Stomach (tissue), 9 donors: ENCODE data around the gene FRMD5. TPM values are rescaled to one million over a fixed set of nuclear protein-coding genes. Genes with fewer than 3 reads are reported as not detected.

Experiments used
- DNase-seq, 2 donors: peaks; one replicate each; pipeline versions ENCODE4 v3.0.0 to v3.0.0-alpha.2; 2013 to 2019
- H3K27ac ChIP-seq, 5 donors: fragments of 200-600 bp in 4 of 5; sonication (generic) in 4 of 5; one replicate each; pipeline ENCODE4 v1.5.1; 2013 to 2019; ENCODE audit warnings: mild to moderate bottlenecking in 1 of 5, moderate library complexity in 1 of 5
- H3K27me3 ChIP-seq, 3 donors: fragments of 200-600 bp; sonication (generic); one replicate each; pipeline ENCODE4 v1.5.1; 2017 to 2019; ENCODE audit warnings: mixed run types in 1 of 3
- H3K36me3 ChIP-seq, 4 donors: fragments of 200-600 bp; sonication (generic); 1 replicate in 3 of 4; 2 replicates in 1 of 4; pipeline ENCODE4 v1.5.1; 2016 to 2019
- H3K4me1 ChIP-seq, 4 donors: fragments of 200-600 bp; sonication (generic); one replicate each; pipeline ENCODE4 v1.5.1; 2016 to 2019
- H3K4me3 ChIP-seq, 4 donors: fragments of 200-600 bp; sonication (generic) in 3 of 4; one replicate each; pipeline ENCODE4 v1.5.1; 2016 to 2019; ENCODE audit warnings: mild to moderate bottlenecking in 1 of 4
- H3K9me3 ChIP-seq, 4 donors: fragments of 200-600 bp; sonication (generic); one replicate each; pipeline ENCODE4 v1.5.1; 2016 to 2019
- CTCF ChIP-seq, 7 experiments: fragments of 450-650 bp in 4 of 7; fragments of 200-600 bp in 3 of 7; sonication (generic) in 3 of 7; IDR thresholded peaks; one replicate each; pipeline ENCODE4 v1.5.1; 2016 to 2019; ENCODE audit warnings: antibody characterized with exemption in 7 of 7, control low read depth in 2 of 7, mild to moderate bottlenecking in 1 of 7
- EP300 ChIP-seq: sonication (generic); formaldehyde crosslinking; IDR thresholded peaks from one replicate; pipeline ENCODE4 v1.6.1; 2017; ENCODE audit warnings: antibody characterized with exemption
- POLR2A ChIP-seq, 4 donors: fragments of 450-650 bp; IDR thresholded peaks; one replicate each; pipeline ENCODE4 v1.6.1; 2016; ENCODE audit warnings: antibody characterized with exemption in 4 of 4, control low read depth in 2 of 4, mild to moderate bottlenecking in 1 of 4, moderate library complexity in 1 of 4
- POLR2AphosphoS5 ChIP-seq, 3 donors: sonication (generic); formaldehyde crosslinking; IDR thresholded peaks; one replicate each; pipeline ENCODE4 v1.6.1; 2016; ENCODE audit warnings: antibody characterized with exemption in 3 of 3
- WGBS, 5 donors: extraction: QIAGEN DNeasy Blood & Tissue Kit in 3 of 5; methylation state at CpG; one replicate each; pipeline versions ENCODE4 v1.1.5 to v1.1.7; 2013 to 2018; 5-methylcytosine and 5-hydroxymethylcytosine counted together
- intact Hi-C: fragments of 100-400 bp; cut with DNase I; formaldehyde crosslinking; loops from one replicate; pipeline ENCODE4 v1.15.1; 2023; ENCODE audit warnings: low total_unique reads
- polyA plus RNA-seq, 3 donors: library from polyadenylated mRNA; stranded (reverse); fragments of 200-250 nt; gene quantifications; one replicate each; pipeline ENCODE4 v1.2.3, GENCODE V29; 2013
- total RNA-seq, 5 donors: library from RNA; depleted of rRNA; stranded (reverse); fragments of >200 nt; gene quantifications; one replicate each; pipeline versions ENCODE4 v1.1.0 to v1.2.3, GENCODE V29; 2014 to 2016
- donor health status: healthy with polysubstance abuse.
- donor health status: Bipolar disorder and iron deficiency.
- donor health status: healthy.

FRMD5 gene
- total and polyA plus RNA-seq, 8 donors, result 0.40 to 13.0 (median 2.5) TPM

GRCh38 chr15:44130778-44131177, 64.3 kb downstream of the FRMD5 start:
- no peaks in the 10 kb centered on the region for H3K9me3 ChIP-seq
- no peaks in the 10 kb centered on the region for H3K27me3 ChIP-seq
- no peak overlapping the region for H3K4me3 ChIP-seq

GRCh38 chr15:44129911-44130310, 65.2 kb downstream of the FRMD5 start:
- 84 to 92% (median 85%) methylated on average over 5 of the region's 5 CpGs for WGBS, 5 donors
- intact Hi-C loops, result no loop called here
- Histone ChIP-seq H3K4me1 (no peaks in the 10 kb centered on the region), H3K9me3 (no peaks in the 10 kb centered on the region), H3K36me3 (no peaks in the 10 kb centered on the region), H3K4me3 (no peak overlapping the region), H3K27ac (no peak overlapping the region), H3K27me3 (no peaks in the 10 kb centered on the region)
- TF ChIP-seq POLR2A (IDR thresholded peaks at IDR 0.05), result no peak
- TF ChIP-seq POLR2AphosphoS5 (IDR thresholded peaks at IDR 0.05), result no peak
- no peak for TF ChIP-seq EP300
- DNase-seq, result no peak

More at GRCh38 chr15:44130778-44131177, 64.3 kb downstream of the FRMD5 start:
- TF ChIP-seq EP300, result no peak
- no peak for TF ChIP-seq POLR2AphosphoS5 (IDR thresholded peaks at IDR 0.05)
- DNase-seq, result no peak
- H3K27ac ChIP-seq, result no peak overlapping the region
- intact Hi-C loops, result no loop called here
- H3K4me1 ChIP-seq, result no peaks in the 10 kb centered on the region
- H3K36me3 ChIP-seq, result no peaks in the 10 kb centered on the region

DNA sequence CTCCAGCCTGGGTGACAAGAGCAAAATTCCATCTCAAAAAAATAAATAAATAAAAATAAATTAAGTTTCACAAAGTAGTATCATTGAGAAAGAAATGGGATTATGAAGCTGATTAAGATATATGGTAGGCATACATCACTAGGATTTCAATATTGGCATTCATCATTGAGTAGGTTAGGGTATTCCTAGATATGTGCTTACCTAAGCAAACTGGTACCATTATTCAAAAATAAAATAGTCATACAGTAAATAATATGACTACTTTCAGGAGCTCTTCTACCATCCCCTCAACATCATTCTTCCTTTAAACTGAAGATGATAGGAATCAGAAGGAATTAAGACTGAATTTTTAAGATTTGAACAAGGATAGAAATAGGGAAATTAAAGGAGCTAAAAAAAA, 66.6 kb downstream of the FRMD5 start:
- intact Hi-C loops, result no loop called here
- H3K4me1 ChIP-seq, result no peaks in the 10 kb centered on the region
- no peaks in the 10 kb centered on the region for H3K27me3 ChIP-seq
- H3K36me3 ChIP-seq, result no peaks in the 10 kb centered on the region
- H3K9me3 ChIP-seq, result no peaks in the 10 kb centered on the region
- H3K27ac ChIP-seq, result no peak overlapping the region
- DNase-seq, result no peak
- H3K4me3 ChIP-seq, result no peak overlapping the region
- TF ChIP-seq CTCF (IDR thresholded peaks at IDR 0.05), result no peak
- TF ChIP-seq POLR2A (IDR thresholded peaks at IDR 0.05), result no peak
- no peak for TF ChIP-seq POLR2AphosphoS5 (IDR thresholded peaks at IDR 0.05)
- TF ChIP-seq EP300, result no peak

DNA sequence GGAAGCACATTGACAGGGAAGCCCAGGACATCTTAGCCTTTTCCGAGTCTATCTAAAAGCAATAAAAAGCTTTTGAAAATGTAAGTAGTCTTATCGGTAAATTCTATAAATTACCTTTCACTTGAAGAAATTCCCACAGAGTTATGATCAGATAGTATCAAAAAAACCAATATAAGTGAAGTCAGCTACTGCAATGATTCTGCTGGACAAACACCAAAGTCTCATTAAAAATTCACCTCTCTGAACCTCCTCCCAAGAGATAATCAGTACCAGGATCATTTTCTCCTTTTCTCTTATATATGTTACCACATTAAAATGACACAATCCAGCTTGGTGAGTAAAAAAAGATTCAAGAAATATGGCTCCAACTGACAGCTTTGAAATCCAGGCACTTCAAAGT, 69.2 kb downstream of the FRMD5 start:
- no peak overlapping the region for H3K27ac ChIP-seq
- H3K36me3 ChIP-seq, result no peaks in the 10 kb centered on the region
- no peak for TF ChIP-seq EP300
- no peak for TF ChIP-seq POLR2A (IDR thresholded peaks at IDR 0.05)
- TF ChIP-seq CTCF (IDR thresholded peaks at IDR 0.05), result no peak
- no peak for TF ChIP-seq POLR2AphosphoS5 (IDR thresholded peaks at IDR 0.05)
- no peak overlapping the region for H3K4me3 ChIP-seq
- no peaks in the 10 kb centered on the region for H3K27me3 ChIP-seq
- intact Hi-C loops, result no loop called here
- DNase-seq, result no peak
- no peaks in the 10 kb centered on the region for H3K4me1 ChIP-seq
- WGBS, 5 donors, result 78 to 87% (median 83%) methylated on average over 2 of the region's 2 CpGs
- H3K9me3 ChIP-seq, result no peaks in the 10 kb centered on the region

DNA sequence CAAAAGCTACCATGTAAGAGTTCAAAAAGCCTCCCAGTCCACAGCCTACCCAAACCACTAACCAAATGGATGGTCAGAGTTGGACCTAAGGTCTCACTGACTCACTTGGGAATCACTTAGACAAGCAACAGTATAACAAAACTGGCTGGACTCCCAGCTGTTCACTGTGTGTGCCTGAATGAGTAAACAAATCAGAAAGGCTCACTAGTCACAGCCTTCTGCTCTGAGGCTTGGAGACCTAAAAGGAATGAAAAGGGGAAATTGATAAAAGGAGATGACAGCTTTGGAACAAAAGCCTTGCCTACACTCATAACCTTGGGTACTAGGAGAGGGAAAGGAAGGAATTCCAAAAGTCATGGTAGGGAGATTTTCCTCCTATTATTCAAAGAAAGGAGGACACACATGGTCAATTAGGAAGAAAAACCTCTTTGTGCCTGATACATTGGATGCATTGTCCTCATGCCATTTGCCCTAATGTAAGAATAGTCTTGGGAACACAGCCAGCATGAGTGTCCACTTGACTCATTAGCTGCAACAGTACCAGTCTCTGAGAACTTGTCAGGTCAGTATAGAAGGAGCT, 92.3 kb downstream of the FRMD5 start:
- DNase-seq, result peak; percentile 34 to 69
- H3K4me1 ChIP-seq, result peaks cover 0 to 17% (median 8%) of the 10 kb centered on the region in 4 donors
- H3K27ac ChIP-seq, result peak overlapping the region in 1 of 5 donors; percentile 1
- H3K27me3 ChIP-seq, result no peaks in the 10 kb centered on the region
- no peak overlapping the region for H3K4me3 ChIP-seq
- H3K36me3 ChIP-seq, result no peaks in the 10 kb centered on the region
- no peak for TF ChIP-seq CTCF (IDR thresholded peaks at IDR 0.05)
- peak in 1 of 3 donors; percentile 46 for TF ChIP-seq POLR2AphosphoS5 (IDR thresholded peaks at IDR 0.05)
- intact Hi-C loops, result no loop called here
- H3K9me3 ChIP-seq, result no peaks in the 10 kb centered on the region
